B cell (primary cell): ENCODE data around the gene GLIS2.

ENCODE experiments used
- EZH2 ChIP-seq: IDR thresholded peaks from 2 replicates; pipeline ENCODE4 v1.6.1; 2012; ENCODE audit warnings: borderline replicate concordance, low read depth, mild to moderate bottlenecking, moderate library complexity, low read length; ENCODE audit not compliant: insufficient read depth, poor library complexity, severe bottlenecking
- TF ChIP-seq, protein P1 (sequence below): fragments of 200-600 bp; IDR thresholded peaks from one replicate; pipeline ENCODE4 v1.8.0; 2022; ENCODE audit warnings: antibody characterized with exemption, mild to moderate bottlenecking

DNA sequence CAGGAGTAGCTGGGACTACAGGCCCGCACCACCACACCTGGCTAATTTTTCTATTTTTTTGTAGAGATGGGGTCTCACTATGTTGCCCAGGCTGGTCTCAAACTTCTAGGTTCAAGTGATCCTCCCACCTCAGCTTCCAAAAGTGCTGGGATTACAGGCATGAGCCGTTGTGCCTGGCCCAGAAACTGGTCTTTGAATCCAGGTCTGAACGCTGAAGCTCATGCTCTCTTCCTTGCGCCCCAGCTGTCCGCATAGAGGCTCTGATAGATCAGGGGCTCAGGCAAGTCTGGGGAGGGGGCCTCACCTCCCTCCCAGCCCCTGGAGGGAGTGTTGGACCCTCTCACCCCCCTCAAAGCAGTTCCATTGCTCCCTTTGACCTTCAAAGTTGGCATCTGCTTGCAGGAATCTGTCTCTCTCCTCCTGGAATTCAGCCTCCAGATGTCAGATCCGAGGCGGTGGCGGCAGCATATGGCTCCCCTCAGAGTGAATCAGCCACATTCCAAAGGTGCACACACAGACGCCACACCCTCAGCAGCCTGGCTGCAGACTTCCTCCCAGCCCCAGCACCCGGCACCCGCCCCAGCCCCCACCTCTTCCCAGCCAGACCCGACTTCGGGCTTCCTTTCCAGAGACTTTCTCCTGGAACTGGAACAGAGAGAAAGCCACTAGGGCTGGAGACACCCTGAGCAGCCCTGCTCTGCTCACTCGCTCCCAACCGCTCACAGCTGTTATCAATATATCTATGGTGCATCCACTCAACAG lies 16.9 kb upstream of the GLIS2 start:
- TF ChIP-seq, protein P1, sequence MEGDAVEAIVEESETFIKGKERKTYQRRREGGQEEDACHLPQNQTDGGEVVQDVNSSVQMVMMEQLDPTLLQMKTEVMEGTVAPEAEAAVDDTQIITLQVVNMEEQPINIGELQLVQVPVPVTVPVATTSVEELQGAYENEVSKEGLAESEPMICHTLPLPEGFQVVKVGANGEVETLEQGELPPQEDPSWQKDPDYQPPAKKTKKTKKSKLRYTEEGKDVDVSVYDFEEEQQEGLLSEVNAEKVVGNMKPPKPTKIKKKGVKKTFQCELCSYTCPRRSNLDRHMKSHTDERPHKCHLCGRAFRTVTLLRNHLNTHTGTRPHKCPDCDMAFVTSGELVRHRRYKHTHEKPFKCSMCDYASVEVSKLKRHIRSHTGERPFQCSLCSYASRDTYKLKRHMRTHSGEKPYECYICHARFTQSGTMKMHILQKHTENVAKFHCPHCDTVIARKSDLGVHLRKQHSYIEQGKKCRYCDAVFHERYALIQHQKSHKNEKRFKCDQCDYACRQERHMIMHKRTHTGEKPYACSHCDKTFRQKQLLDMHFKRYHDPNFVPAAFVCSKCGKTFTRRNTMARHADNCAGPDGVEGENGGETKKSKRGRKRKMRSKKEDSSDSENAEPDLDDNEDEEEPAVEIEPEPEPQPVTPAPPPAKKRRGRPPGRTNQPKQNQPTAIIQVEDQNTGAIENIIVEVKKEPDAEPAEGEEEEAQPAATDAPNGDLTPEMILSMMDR, result no peak
- TF ChIP-seq EZH2, result no peak
